Liver (tissue), 9 donors: ENCODE results near the gene DZIP1L. TPM values are rescaled to one million over a fixed set of nuclear protein-coding genes. Genes with fewer than 3 reads are reported as not detected.

Experiments used
- DNase-seq: peaks from one replicate; pipeline ENCODE4 v3.0.0-alpha.2; 2017; ENCODE audit warnings: low spot score
- H3K27ac ChIP-seq, 2 donors: one replicate each; pipeline ENCODE4 v1.7.0; 2013; ENCODE audit warnings: inconsistent platforms in 2 of 2, low read length in 2 of 2, control low read depth in 1 of 2, low read depth in 1 of 2, mild to moderate bottlenecking in 1 of 2
- H3K27me3 ChIP-seq, 4 donors: one replicate each; pipeline versions ENCODE4 v1.6.1 to v1.7.0; 2013; ENCODE audit warnings: low read length in 3 of 4, inconsistent platforms in 1 of 4, mild to moderate bottlenecking in 1 of 4, moderate library complexity in 1 of 4; ENCODE audit not compliant: control insufficient read depth in 4 of 4, insufficient read depth in 4 of 4
- H3K36me3 ChIP-seq, 4 donors: one replicate each; pipeline versions ENCODE4 v1.6.1 to v1.7.0; 2013; ENCODE audit warnings: low read length in 3 of 4, mild to moderate bottlenecking in 3 of 4, low read depth in 1 of 4, moderate library complexity in 1 of 4; ENCODE audit not compliant: control insufficient read depth in 4 of 4, insufficient read depth in 3 of 4
- H3K4me1 ChIP-seq, 4 donors: one replicate each; pipeline versions ENCODE4 v1.6.1 to v1.7.0; 2013; ENCODE audit warnings: low read length in 3 of 4, mild to moderate bottlenecking in 3 of 4, moderate library complexity in 1 of 4; ENCODE audit not compliant: control insufficient read depth in 4 of 4, insufficient read depth in 4 of 4
- H3K4me3 ChIP-seq, 3 donors: one replicate each; pipeline versions ENCODE4 v1.6.1 to v1.7.0; 2013; ENCODE audit warnings: low read length in 3 of 3, control low read depth in 1 of 3, low read depth in 1 of 3, mild to moderate bottlenecking in 1 of 3
- H3K9ac ChIP-seq, 2 donors: one replicate each; pipeline ENCODE4 v1.7.0; 2013; ENCODE audit warnings: low read length in 2 of 2, mild to moderate bottlenecking in 2 of 2, moderate library complexity in 2 of 2, control low read depth in 1 of 2, low read depth in 1 of 2
- H3K9me3 ChIP-seq, 4 donors: one replicate each; pipeline versions ENCODE4 v1.6.1 to v1.7.0; 2013; ENCODE audit warnings: low read length in 3 of 4; ENCODE audit not compliant: control insufficient read depth in 4 of 4
- ATF3 ChIP-seq: IDR thresholded peaks from 2 replicates; pipeline ENCODE4 v1.6.1; 2016; ENCODE audit warnings: antibody characterized with exemption
- CTCF ChIP-seq: fragments of 150-350 bp; IDR thresholded peaks from 2 replicates; pipeline ENCODE4 v1.5.1; 2017; ENCODE audit warnings: improper control_type of control experiment, low read depth, low read length; ENCODE audit not compliant: missing input control
- EGR1 ChIP-seq, 2 donors: IDR thresholded peaks; 2 replicates each; pipeline ENCODE4 v1.6.1; 2016 to 2018; ENCODE audit warnings: antibody characterized with exemption in 2 of 2, low read depth in 2 of 2
- GABPA ChIP-seq, 2 donors: IDR thresholded peaks in 1 of 2; conservative IDR thresholded peaks in 1 of 2; 2 replicates each; pipeline ENCODE4 v1.6.1; 2016; ENCODE audit warnings: antibody characterized with exemption in 2 of 2, mild to moderate bottlenecking in 1 of 2, moderate library complexity in 1 of 2
- HNF4A ChIP-seq, 2 donors: conservative IDR thresholded peaks; 2 replicates each; pipeline ENCODE4 v1.6.1; 2016; ENCODE audit warnings: antibody characterized with exemption in 2 of 2, mild to moderate bottlenecking in 2 of 2
- NR2F2 ChIP-seq: IDR thresholded peaks from 2 replicates; pipeline ENCODE4 v1.6.1; 2016; ENCODE audit warnings: antibody characterized with exemption
- RAD21 ChIP-seq, 2 donors: IDR thresholded peaks; 2 replicates each; pipeline ENCODE4 v1.6.1; 2016; ENCODE audit warnings: antibody characterized with exemption in 2 of 2, mild to moderate bottlenecking in 2 of 2
- RXRA ChIP-seq, 2 donors: IDR thresholded peaks; 2 replicates each; pipeline ENCODE4 v1.6.1; 2017 to 2018; ENCODE audit warnings: antibody characterized with exemption in 2 of 2, mild to moderate bottlenecking in 1 of 2
- SP1 ChIP-seq: IDR thresholded peaks from 2 replicates; pipeline ENCODE4 v1.6.1; 2018; ENCODE audit warnings: antibody characterized with exemption, mild to moderate bottlenecking
- TAF1 ChIP-seq: conservative IDR thresholded peaks from 2 replicates; pipeline ENCODE4 v1.6.1; 2016; ENCODE audit warnings: antibody characterized with exemption, mild to moderate bottlenecking
- WGBS: extraction: QIAGEN DNeasy Blood & Tissue Kit; methylation state at CpG from one replicate; pipeline ENCODE4 v1.1.7; 2013; 5-methylcytosine and 5-hydroxymethylcytosine counted together
- polyA plus RNA-seq, 2 donors: library from polyadenylated mRNA; stranded (reverse) in 1 of 2; unstranded in 1 of 2; fragments of 200-250 nt in 1 of 2; fragments of >200 nt in 1 of 2; fragmentation: Nextera tagmentation in 1 of 2; extraction: Ambion mirVana in 1 of 2; gene quantifications; one replicate each; pipeline versions ENCODE4 v1.2.1 to v1.2.3, GENCODE V29; 2013 to 2015
- total RNA-seq, 2 donors: library from RNA; depleted of rRNA; stranded (reverse); fragments of >200 nt; gene quantifications; one replicate each; pipeline ENCODE4 v1.2.3, GENCODE V29; 2014
- TF ChIP-seq, protein P1 (sequence below): IDR thresholded peaks from 2 replicates; pipeline ENCODE4 v1.6.1; 2016; ENCODE audit warnings: antibody characterized with exemption
- TF ChIP-seq, protein P2 (sequence below): IDR thresholded peaks from 2 replicates; pipeline ENCODE4 v1.6.1; 2016; ENCODE audit warnings: antibody characterized with exemption
- donor health status: healthy.
- donor health status: healthy.
- donor health status: healthy.
- donor health status: healthy.
- donor health status: healthy.

The DZIP1L gene
- total and polyA plus RNA-seq, 4 donors = 0.62 to 5.9 (median 1.3) TPM

- Histone ChIP-seq H3K27me3 (no peaks in the 10 kb centered on the region), H3K4me1 (no peaks in the 10 kb centered on the region), H3K4me3 (no peak within 1 kb of the TSS), H3K36me3 (no peaks in the 10 kb centered on the region), H3K9me3 (no peaks in the 10 kb centered on the region), H3K9ac (no peak within 1 kb of the TSS), H3K27ac (no peak within 1 kb of the TSS)
- WGBS = 68% methylated on average over 1 of the region's 1 CpG
- TF ChIP-seq CTCF (no peak), NR2F2 (no peak), SP1 (no peak), RAD21 (IDR thresholded peaks at IDR 0.05) (no peak)
- no peak for DNase-seq
Observed at GRCh38 chr3:138132239-138132638, 16.8 kb upstream of the DZIP1L start, which contains the start of gene A4GNT. TSS of gene A4GNT (minus strand) at chr3:138132390. CDS start at chr3:138131256, 1,134 bp downstream.

DNA sequence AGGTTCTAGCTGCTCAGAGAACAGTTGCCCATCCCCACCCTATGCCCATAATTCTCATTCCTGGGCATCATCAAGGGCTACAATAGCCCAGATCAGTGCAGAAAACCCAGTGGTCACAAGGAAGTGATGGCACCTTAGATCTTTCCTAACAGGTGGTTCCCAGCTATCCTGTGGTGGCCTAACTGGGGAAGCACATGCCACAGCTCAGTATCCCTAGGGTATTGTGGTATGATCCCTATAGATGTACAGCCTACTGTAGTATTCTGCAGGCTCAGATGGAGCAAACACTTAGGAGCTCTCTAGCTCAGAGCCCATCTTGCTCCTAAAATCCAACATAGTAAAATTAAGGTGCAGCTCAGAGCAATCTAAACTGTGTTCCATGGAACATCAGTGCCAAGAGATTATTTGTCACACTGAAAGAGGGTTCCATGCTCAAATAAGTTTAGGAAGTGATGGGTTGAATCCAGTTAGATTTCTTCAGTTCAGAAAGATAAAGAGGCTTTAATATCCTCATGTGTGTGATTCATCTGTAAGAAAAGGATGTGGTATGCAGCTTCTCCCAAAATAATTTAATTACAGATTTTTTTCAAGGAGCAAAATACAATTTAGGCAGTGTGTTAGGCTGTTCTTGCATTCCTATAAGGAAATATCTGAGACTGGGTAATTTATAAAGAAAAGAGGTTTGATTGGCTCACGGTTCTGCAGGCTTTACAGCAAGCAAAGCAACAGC lies 12.4 kb upstream of the DZIP1L start:
- Histone ChIP-seq H3K9me3 (no peaks in the 10 kb centered on the region), H3K9ac (no peak overlapping the region), H3K4me1 (no peaks in the 10 kb centered on the region), H3K27me3 (no peaks in the 10 kb centered on the region), H3K4me3 (no peak overlapping the region), H3K27ac (no peak overlapping the region), H3K36me3 (no peaks in the 10 kb centered on the region)
- no peak for TF ChIP-seq SP1
- no peak for TF ChIP-seq HNF4A (conservative IDR thresholded peaks at IDR 0.05)
- no peak for TF ChIP-seq EGR1 (IDR thresholded peaks at IDR 0.05; ENCODE audit: low read depth in 2 of 2)
- TF ChIP-seq, protein P1, sequence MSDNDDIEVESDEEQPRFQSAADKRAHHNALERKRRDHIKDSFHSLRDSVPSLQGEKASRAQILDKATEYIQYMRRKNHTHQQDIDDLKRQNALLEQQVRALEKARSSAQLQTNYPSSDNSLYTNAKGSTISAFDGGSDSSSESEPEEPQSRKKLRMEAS = no peak
- no peak for TF ChIP-seq ATF3
- TF ChIP-seq GABPA (IDR thresholded peaks at IDR 0.05 in 1 of 2, conservative IDR thresholded peaks at IDR 0.05 in 1 of 2) = no peak
- no peak for TF ChIP-seq RAD21 (IDR thresholded peaks at IDR 0.05)
- no peak for TF ChIP-seq TAF1
- no peak for TF ChIP-seq RXRA (IDR thresholded peaks at IDR 0.05)
- TF ChIP-seq, protein P2, sequence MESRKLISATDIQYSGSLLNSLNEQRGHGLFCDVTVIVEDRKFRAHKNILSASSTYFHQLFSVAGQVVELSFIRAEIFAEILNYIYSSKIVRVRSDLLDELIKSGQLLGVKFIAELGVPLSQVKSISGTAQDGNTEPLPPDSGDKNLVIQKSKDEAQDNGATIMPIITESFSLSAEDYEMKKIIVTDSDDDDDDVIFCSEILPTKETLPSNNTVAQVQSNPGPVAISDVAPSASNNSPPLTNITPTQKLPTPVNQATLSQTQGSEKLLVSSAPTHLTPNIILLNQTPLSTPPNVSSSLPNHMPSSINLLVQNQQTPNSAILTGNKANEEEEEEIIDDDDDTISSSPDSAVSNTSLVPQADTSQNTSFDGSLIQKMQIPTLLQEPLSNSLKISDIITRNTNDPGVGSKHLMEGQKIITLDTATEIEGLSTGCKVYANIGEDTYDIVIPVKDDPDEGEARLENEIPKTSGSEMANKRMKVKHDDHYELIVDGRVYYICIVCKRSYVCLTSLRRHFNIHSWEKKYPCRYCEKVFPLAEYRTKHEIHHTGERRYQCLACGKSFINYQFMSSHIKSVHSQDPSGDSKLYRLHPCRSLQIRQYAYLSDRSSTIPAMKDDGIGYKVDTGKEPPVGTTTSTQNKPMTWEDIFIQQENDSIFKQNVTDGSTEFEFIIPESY = no peak
- WGBS = 93% methylated on average over 1 of the region's 1 CpG
- no peak for DNase-seq
